PC-9 (cell line): Measurements from ENCODE around the gene NEU1. TPM values are rescaled to one million over a fixed set of nuclear protein-coding genes. Genes with fewer than 3 reads are reported as not detected.

ENCODE experiments used
- BruUV-seq: library from RNA; stranded (reverse); fragments of 400-500 nt; replicated peaks from 2 replicates; lab custom pipeline; 2021; lab: Mats Ljungman, UMichigan
- CTCF ChIA-PET: fragments of 300-600 bp; sonication (Branson Sonifier 250); formaldehyde crosslinking; loops from one replicate; lab custom pipeline; 2022; ENCODE audit warnings: antibody characterized with exemption; lab: Charles Lee
- POLR2A ChIA-PET: fragments of 300-600 bp; sonication (Branson Sonifier 250); formaldehyde crosslinking; loops from one replicate; lab custom pipeline; 2022; ENCODE audit warnings: antibody characterized with exemption; ENCODE audit not compliant: unreplicated experiment; lab: Charles Lee
- DNase-seq, 2 experiments: peaks; one replicate each; pipeline versions ENCODE4 v3.0.0 to v3.0.0-alpha.2; 2015 to 2022; ENCODE audit warnings: mixed read lengths in 1 of 2
- H2AFZ ChIP-seq: fragments of 200-600 bp; sonication (generic); 2 replicates; pipeline ENCODE4 v1.8.1; 2017; ENCODE audit warnings: antibody characterized with exemption
- H3F3A ChIP-seq: fragments of 200-600 bp; sonication (generic); 2 replicates; pipeline ENCODE4 v1.8.1; 2017; ENCODE audit warnings: antibody characterized with exemption, mild to moderate bottlenecking, low read depth; ENCODE audit not compliant: insufficient read depth
- H3K27ac ChIP-seq: fragments of 200-600 bp; sonication (generic); 2 replicates; pipeline ENCODE4 v1.6.1; 2016; ENCODE audit warnings: mixed run types
- H3K27me3 ChIP-seq: fragments of 200-600 bp; sonication (generic); 2 replicates; pipeline ENCODE4 v1.6.1; 2016; ENCODE audit warnings: low read depth, mixed run types; ENCODE audit not compliant: insufficient read depth
- H3K36me3 ChIP-seq: fragments of 200-600 bp; sonication (generic); 2 replicates; pipeline ENCODE4 v1.6.1; 2016; ENCODE audit warnings: low read depth, mixed run types
- H3K4me1 ChIP-seq: fragments of 200-600 bp; sonication (generic); replicated peaks from 2 replicates; pipeline ENCODE4 v1.6.1; 2016; ENCODE audit warnings: mixed run types; ENCODE audit not compliant: insufficient read depth
- H3K4me2 ChIP-seq: fragments of 200-600 bp; sonication (generic); 2 replicates; pipeline ENCODE4 v1.6.1; 2017; ENCODE audit warnings: mixed run types
- H3K4me3 ChIP-seq: fragments of 200-600 bp; sonication (generic); 2 replicates; pipeline ENCODE4 v1.6.1; 2016; ENCODE audit warnings: mixed run types
- H3K79me2 ChIP-seq: fragments of 200-600 bp; sonication (generic); 2 replicates; pipeline ENCODE4 v1.6.1; 2017; ENCODE audit warnings: low read depth, mixed run types
- H3K9me2 ChIP-seq: fragments of 200-600 bp; sonication (generic); 2 replicates; pipeline ENCODE4 v1.8.1; 2017; ENCODE audit warnings: mild to moderate bottlenecking; ENCODE audit not compliant: insufficient read depth
- H3K9me3 ChIP-seq: fragments of 200-600 bp; sonication (generic); 2 replicates; pipeline ENCODE4 v1.8.1; 2016; ENCODE audit warnings: low read depth; ENCODE audit not compliant: insufficient read depth
- H4K20me1 ChIP-seq: fragments of 200-600 bp; sonication (generic); 2 replicates; pipeline ENCODE4 v1.8.1; 2017; ENCODE audit not compliant: insufficient read depth
- CTCF ChIP-seq: fragments of 200-600 bp; sonication (generic); conservative IDR thresholded peaks from 2 replicates; pipeline ENCODE4 v1.6.1; 2017; ENCODE audit warnings: mixed run types, antibody characterized with exemption, mild to moderate bottlenecking, moderate library complexity
- EZH2 ChIP-seq: fragments of 200-600 bp; sonication (generic); IDR thresholded peaks from 2 replicates; pipeline ENCODE4 v1.8.0; 2017; ENCODE audit warnings: antibody characterized with exemption, low read depth
- intact Hi-C: fragments of 100-400 bp; cut with micrococcal nuclease; formaldehyde crosslinking; loops from one replicate; pipeline ENCODE4 v1.10.0; 2022; ENCODE audit not compliant: unreplicated experiment
- total RNA-seq: library from RNA; stranded (reverse); gene quantifications from 2 replicates; pipeline ENCODE4 v1.2.3, GENCODE V29; 2021

The NEU1 gene
- total RNA-seq, 1 experiment from 2014 or later: 23.4 TPM

GRCh38 chr6:31898383-31899011 is 35.9 kb upstream of the NEU1 start:
- peaks cover 40% of the 10 kb centered on the region for H3F3A ChIP-seq
- H3K27me3 ChIP-seq: no peaks in the 10 kb centered on the region
- no peaks in the 10 kb centered on the region for H3K9me2 ChIP-seq
- peaks cover 30% of the 10 kb centered on the region for H3K79me2 ChIP-seq
- no peak for TF ChIP-seq EZH2
- no peak for TF ChIP-seq CTCF
- peak; percentile 21 to 75 for DNase-seq
- BruUV-seq: no TSS peak
- H3K4me2 ChIP-seq: peak overlapping the region; percentile 91
- peaks cover 28% of the 10 kb centered on the region for H3K4me1 ChIP-seq
- H3K9me3 ChIP-seq: no peaks in the 10 kb centered on the region
- POLR2A ChIA-PET: interaction anchor here (0.6 to 1.4 kb wide), 10 partner anchors 36 to 953 kb away, joined by 3 to 18 read pairs (median 6); partner anchors contain the start of genes CLIC1, HSPA1B and NEU1
- CTCF ChIA-PET: interaction anchor here (0.5 to 0.8 kb wide), 3 partner anchors 30 to 128 kb away, joined by 3 to 4 read pairs (median 3); no protein-coding TSS in a partner anchor
- 0 out of 2 replicates have a peak overlapping the region, but pooled peaks have one; percentile 44 for H3K27ac ChIP-seq
- intact Hi-C loops: loop anchor here (5.0 kb wide), 2 partner anchors 66 to 216 kb away; partner anchors contain the start of gene LY6G5C
- H2AFZ ChIP-seq: peak overlapping the region; percentile 83
- H3K4me3 ChIP-seq: peak overlapping the region; percentile 73
- H3K36me3 ChIP-seq: peaks cover 12% of the 10 kb centered on the region; the same call in 1 of the 2 replicates
- no peaks in the 10 kb centered on the region for H4K20me1 ChIP-seq

DNA sequence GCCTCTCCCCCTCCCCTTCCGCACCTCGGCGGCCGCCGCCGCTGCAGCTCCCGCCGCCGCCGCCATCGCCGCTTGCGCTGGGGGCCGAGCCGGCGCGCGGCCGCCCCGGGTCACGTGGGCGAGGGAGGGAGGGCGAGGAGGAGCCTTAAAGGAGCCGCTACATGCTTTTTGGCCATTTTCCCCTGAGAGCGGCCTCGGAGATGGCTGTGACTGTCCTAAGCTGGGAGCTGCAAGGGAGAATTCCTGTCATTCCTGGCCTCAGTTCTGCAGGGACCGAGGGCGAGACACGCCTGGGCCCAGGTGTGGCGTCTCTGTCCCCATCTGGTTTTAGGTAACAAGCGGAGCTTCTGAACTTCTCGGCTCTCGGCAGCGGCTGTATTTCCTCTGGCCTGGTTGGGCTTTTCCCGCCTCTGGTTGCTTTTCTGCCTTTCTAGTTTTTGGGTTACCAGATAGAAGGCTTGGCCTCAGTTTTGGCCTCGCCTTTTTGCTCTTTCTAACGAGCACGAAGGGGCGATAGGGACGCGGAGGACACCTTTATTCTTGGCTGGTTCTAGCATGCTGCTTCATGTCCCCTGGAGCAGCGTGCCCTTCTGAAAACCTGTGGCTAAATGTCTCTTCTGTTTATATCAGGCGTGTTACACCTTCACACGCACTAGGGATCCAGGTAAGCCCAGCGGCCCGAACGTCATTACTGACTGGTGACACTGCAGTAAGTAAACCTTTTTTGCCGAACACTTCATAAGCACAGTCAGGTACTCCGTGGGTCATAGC is 35.2 kb upstream of the NEU1 start, which contains the start of gene EHMT2:
Gene EHMT2 (minus strand): TSS at position 87 of the 771 bp plus-strand sequence. CDS start 21 bp downstream, at position 66.
- no peaks in the 10 kb centered on the region for H4K20me1 ChIP-seq
- H3K36me3 ChIP-seq: peaks cover 18% of the 10 kb centered on the region; the same call in 1 of the 2 replicates
- ChIA-PET CTCF (interaction anchor here (0.5 to 0.8 kb wide), 3 partner anchors 30 to 128 kb away, joined by 3 to 4 read pairs (median 3); no protein-coding TSS in a partner anchor), POLR2A (interaction anchor here (0.6 to 1.4 kb wide), 10 partner anchors 35 to 297 kb away, joined by 3 to 18 read pairs (median 6); partner anchors contain the start of genes CLIC1, HSPA1B and NEU1)
- intact Hi-C loops: loop anchor here (5.0 kb wide), 2 partner anchors 65 to 215 kb away; partner anchors contain the start of gene LY6G5C
- H3F3A ChIP-seq: peaks cover 33% of the 10 kb centered on the region
- peak within 1 kb of the TSS; percentile 73 for H3K4me3 ChIP-seq
- H3K9me2 ChIP-seq: no peaks in the 10 kb centered on the region
- H3K79me2 ChIP-seq: peaks cover 30% of the 10 kb centered on the region
- H3K4me2 ChIP-seq: peak within 1 kb of the TSS; percentile 91
- H3K4me1 ChIP-seq: peaks cover 26% of the 10 kb centered on the region
- peak within 1 kb of the TSS; percentile 44 for H3K27ac ChIP-seq
- TSS peak; percentile 76 for BruUV-seq
- no peaks in the 10 kb centered on the region for H3K27me3 ChIP-seq
- H2AFZ ChIP-seq: peak within 1 kb of the TSS; percentile 83
- no peak for TF ChIP-seq CTCF
- TF ChIP-seq EZH2: no peak
- DNase-seq: peak in 1 of 2 experiments; percentile 85
- H3K9me3 ChIP-seq: no peaks in the 10 kb centered on the region
